GM18868 (cell line): ENCODE data around the gene NPSR1.

Experiments used
- ATAC-seq: cut with Tn5 transposase; IDR thresholded peaks from one replicate; pipeline ENCODE4 v1.9.1; 2021; ENCODE audit warnings: mild to moderate bottlenecking, moderate library complexity; ENCODE audit not compliant: unreplicated experiment

The NPSR1 gene

DNA sequence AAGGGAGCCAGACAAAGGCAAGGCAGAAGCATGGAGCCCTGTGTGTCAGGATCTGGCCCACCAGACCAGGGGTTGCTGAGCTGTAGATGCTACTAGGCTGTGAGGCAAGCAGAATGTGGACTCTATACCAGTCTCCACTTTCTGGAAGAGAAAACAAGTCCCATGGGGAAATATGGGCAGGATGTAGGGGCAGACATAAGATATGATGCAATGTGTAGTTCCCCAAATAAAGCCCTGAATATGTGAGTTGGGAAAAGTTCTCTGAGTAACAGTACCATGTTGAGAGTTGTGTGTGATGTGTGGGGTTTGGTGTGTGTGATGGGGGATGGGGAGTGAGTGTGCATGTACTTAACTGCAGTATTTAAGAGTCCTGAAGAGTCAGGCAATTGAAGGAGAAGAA is 62.3 kb downstream of the NPSR1 start:
- ATAC-seq, result no peak

DNA sequence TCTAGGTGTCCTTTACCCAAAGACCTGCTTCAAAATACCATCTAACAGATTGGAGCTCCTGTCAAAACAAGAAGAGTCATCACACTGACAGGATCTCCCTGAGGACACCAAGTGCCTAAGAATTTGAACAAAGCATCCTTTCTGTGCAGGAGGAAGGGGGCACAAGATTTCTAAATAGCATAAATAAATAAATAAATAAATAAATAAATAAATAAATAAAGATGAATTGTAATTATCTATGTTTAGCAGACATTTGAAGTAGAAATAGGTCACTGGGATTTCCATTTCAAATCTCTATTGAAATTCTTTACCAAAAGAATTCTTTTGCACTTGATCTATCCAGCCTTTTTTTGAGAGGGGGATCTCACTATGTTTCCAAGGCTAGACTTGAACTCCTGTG is 65.3 kb downstream of the NPSR1 start:
- ATAC-seq, result no peak

DNA sequence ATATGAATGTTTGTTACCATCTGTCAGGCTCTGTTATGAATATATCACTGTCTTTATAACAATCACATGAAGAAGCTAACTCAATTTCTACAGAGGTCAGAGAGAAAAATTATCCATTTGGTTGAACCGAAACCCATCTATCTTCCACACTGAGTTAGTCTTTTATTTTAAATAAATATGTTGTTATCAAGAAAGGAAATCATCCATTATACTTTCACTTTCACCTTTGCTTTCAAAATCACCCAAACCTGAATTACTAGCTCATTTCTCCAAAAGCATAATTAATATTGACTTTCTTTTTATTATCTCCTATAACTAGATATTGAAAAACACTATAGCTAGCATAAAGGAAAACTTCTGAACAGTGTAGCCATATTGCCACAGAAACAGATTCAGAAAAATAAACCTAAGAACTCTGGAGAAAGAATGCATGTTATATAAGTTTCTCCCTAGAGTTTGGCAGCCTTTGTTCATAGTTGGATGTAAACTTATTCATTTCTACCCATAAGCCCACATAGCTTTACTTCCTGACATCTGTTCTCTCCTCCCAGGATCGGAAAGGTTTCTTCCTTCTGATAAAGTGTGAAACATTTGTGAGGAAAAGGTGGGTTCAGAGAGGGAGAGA is 66.0 kb downstream of the NPSR1 start:
- no peak for ATAC-seq

- no peak for ATAC-seq
Measured at GRCh38 chr7:34726221-34726620, 68.2 kb downstream of the NPSR1 start.

DNA sequence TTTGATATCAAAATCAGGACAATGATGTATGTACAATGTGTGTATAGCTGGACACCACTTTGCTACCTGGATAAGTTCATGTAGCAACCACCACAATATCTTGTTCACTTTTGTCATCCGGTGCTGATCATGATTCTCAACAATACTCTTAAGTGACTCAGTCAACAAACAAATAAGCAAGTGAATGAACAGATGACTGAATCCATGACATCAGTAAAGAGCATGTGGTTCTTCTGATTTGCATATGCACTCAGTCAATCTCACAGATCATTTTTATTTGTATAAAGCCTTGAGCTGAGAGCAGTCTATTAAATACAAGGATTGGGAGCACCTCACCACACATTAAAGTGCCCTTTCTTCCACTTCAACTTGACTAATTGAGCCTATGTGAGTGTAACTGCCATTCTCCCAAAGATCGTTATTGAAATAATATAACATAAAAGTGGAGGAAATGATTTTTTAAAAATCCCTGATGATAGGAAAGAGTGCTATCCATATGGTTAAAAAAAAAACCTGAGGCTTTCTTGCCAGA is 69.5 kb downstream of the NPSR1 start:
- no peak for ATAC-seq

GRCh38 chr7:34728156-34728555 is 70.1 kb downstream of the NPSR1 start:
- ATAC-seq, result no peak

- no peak for ATAC-seq
Measured at GRCh38 chr7:34734771-34735170, 76.8 kb downstream of the NPSR1 start.

DNA sequence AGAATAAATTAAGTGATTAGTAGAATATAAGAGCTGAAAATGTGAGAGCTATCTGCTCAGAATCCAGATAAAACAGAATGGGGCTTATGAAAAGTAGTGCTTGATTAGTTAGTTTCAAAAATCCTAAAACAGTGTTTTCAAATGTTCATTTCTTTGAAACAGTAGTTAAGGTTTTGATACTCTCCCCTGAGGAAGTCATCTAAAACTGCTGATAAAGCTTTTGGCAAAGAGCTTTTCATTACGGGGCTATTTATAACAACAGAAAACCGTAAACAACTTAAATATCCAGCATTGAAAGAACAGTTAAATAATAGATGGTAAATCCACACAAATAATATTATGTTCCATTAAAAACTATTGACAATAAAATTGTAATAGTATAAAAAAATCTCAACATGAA is 77.5 kb downstream of the NPSR1 start:
- no peak for ATAC-seq

DNA sequence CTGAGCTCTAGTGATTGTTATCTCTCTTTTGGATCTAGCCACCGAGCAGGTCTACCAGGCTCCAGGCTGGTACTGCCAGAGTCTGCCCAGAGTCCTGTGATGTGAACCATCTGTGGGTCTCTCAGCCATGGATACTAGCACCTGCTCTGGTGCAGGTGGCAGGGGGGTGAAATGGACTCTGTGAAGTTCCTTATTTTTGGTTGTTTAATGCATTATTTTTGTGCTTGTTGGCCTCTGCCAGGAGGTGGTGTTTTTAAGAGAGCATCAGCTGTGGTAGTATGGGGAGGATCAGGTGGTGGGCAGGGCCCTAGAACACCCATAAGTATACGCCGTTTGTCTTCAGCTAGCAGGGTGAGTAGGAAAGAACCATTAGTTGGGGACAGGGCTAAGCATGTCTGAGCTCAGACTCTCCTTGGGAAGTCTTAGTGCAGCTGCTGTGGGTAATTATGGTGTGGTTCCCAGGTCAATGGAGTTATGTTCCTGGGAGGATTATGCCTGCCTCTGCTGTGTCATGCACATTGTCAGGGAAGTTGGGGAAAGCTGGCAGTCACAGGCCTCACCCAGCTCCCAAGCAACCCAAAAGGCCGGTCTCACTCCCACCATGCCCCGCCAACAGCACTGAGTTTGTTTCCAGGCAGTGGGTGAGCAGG is 81.8 kb downstream of the NPSR1 start:
- ATAC-seq, result no peak

GRCh38 chr7:34740840-34741239 is 82.8 kb downstream of the NPSR1 start:
- no peak for ATAC-seq

DNA sequence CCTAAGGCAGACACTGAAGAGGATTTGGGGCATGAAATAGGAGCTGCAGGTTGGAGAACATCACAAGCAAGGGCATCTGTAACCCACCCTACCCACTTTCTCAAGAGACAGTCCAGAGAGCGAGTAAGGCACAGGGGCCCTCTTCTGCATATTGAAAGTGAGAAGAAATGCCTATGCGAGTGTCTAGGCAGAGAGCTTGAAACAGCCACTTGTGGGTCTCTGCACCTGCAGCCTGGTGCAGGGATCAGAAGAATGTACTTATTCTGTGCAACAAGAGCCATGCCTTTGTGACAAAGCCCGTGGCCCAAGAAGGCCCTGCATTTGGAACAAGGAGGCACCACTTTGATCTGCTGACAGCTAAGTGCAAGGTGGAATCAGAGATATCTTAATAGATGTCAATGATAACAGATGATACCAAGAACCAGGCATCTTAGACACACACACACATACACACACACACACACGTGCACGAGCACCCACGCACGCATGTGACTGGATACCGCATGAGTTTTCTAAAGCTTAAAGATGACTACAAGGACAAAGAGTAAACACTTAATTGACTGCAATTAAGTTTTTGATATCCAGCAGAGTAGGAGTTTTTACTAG is 89.3 kb downstream of the NPSR1 start:
- no peak for ATAC-seq

DNA sequence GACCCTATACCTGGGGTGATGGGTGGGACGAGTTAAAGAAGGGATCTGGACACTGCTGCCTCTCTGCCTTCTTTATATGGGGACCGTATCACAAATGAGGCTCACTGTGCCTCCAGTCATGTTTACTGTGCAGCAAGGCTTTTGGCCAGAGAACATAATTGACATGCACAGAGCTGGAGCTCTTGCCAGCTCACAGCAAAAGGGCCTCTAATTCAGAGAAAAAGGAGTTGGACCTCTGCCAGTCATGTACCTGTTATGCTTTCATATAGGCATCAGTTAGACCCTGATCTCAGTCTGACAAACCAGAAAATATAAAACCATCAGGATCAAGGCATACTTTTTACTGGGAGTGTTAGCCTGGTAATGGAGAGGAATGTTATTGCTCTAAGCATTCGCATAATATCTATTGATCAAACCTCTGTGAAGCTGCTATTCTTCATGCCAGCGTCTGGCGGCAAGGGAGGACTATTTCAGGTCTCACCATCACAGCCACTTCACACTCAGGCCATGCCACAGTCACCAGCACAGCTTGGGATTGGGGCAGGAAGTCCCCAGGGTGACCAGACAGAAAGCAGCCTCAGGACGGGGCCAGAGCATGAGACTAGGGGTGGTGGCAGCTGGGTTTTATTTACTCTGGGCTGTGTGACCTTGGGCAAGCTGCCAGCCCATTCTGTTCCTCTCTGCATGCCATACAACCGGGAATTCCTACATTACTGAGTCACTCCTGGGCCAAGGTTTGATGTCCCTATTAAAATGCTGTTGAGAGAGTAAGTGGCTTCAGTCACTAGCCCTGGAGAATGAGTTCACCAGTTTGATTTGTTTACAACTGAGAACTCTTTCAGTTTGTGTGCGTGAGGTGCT is 90.1 kb downstream of the NPSR1 start:
- ATAC-seq, result no peak

GRCh38 chr7:34748728-34749089 is 90.7 kb downstream of the NPSR1 start:
- ATAC-seq, result no peak

DNA sequence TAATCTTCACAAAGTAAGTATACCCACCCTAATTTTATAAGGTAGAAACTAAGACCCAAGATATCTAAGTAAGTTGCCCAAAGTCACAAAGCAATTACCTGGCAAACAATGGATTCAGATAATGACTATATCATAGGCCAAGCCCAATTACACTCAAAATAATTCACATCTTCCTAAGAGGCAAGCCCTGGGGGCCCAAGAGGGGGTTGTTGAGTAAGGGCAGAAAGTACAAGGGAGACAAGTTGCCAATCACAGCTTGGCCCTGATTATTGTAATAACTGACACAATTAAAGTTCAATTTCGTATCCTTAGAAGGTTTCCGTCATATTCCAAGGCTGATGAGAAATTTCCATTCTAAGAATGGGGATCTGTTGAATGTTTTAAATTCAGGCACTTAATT is 91.4 kb downstream of the NPSR1 start:
- no peak for ATAC-seq

DNA sequence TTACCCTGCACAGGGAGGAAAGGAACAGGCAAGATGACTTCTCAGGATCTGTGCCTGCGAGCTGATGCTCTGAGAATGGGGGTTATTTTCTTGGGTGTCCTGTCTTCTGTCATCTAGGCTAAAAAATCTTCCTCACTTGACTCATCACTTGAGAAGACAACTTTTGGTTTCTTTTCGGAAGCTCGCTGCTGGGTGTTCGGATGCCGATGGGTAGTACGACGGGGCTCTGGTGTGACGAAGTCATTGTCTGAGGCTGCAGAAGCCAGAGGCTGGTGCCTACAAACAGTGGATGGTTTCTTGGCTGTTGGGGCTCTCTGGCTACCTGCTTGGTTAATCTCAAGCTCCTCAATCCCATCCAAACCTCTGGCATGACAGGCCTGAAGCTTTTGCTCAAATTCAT is 92.2 kb downstream of the NPSR1 start:
- no peak for ATAC-seq

- ATAC-seq, result no peak
Measured at GRCh38 chr7:34750636-34751035, 92.6 kb downstream of the NPSR1 start.

- ATAC-seq, result no peak
Measured at GRCh38 chr7:34751725-34752643, 94.0 kb downstream of the NPSR1 start.

- ATAC-seq, result no peak
Measured at GRCh38 chr7:34752929-34753328, 94.9 kb downstream of the NPSR1 start.

DNA sequence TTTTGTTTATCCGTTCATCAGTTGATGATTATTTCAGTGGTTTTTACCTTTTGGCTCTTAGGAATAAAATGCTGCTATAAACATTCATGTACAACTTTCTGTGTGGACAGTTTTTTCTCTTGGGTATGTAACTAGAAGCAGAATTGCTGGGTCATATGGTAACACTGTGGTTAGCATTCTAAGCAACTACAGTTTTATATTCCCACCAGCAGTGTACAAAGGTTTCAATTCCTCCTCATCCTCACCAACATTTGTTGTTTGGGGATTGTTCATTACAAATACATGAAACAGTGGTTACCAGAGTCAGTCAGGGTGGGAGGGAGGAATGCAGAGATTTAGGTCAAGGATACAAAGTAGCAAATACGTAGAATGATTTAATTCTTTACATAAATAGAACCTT is 97.0 kb downstream of the NPSR1 start:
- no peak for ATAC-seq

DNA sequence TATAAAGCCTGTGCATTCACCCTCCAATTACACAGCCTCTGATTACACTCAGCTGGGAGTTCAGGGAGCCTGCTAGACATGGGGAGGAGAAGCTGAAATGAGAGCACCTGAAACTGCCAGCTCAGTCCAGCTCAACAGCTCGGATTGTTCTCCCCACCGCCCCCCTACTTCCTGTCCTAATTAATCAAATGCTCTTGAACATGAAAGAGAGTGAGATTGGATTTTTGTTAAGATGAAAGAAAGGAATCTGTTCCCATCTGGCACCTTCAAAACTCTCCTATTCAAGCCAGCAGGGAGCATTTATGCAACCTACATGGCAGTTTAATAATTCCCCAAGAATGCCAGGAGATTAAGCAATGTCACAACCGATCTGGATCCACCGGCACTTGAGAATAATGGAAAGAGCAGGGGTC is 98.0 kb downstream of the NPSR1 start:
- ATAC-seq, result no peak
